NCI-H226 (cell line): ENCODE data around the gene CARMIL3.

ENCODE experiments used
- DNase-seq: peaks from one replicate; pipeline ENCODE4 v3.0.0-alpha.2; 2015

CARMIL3 gene

GRCh38 chr14:24117179-24117578, 65.4 kb downstream of the CARMIL3 start:
- no peak for DNase-seq
